Smooth muscle cell (in vitro differentiated cells): Measurements from ENCODE around the gene CXCL13. TPM values are rescaled to one million over a fixed set of nuclear protein-coding genes. Genes with fewer than 3 reads are reported as not detected.

Source experiments
- DNase-seq: peaks from one replicate; lab custom pipeline; 2025; ENCODE audit not compliant: unreplicated experiment; lab: John Stamatoyannopoulos, UW
- H2AFZ ChIP-seq: fragments of 200-600 bp; sonication (generic); 2 replicates; pipeline ENCODE4 v1.6.0; 2016; ENCODE audit warnings: antibody characterized with exemption, low read depth, mild to moderate bottlenecking
- H3F3A ChIP-seq: fragments of 200-600 bp; sonication (generic); 2 replicates; pipeline ENCODE4 v1.6.0; 2017; ENCODE audit warnings: antibody characterized with exemption, low read depth
- H3K27ac ChIP-seq: fragments of 200-600 bp; sonication (generic); 2 replicates; pipeline ENCODE4 v1.5.1; 2016; ENCODE audit warnings: low read depth, mild to moderate bottlenecking
- H3K27me3 ChIP-seq: fragments of 200-600 bp; sonication (generic); 2 replicates; pipeline ENCODE4 v1.6.1; 2016; ENCODE audit warnings: low read depth, mild to moderate bottlenecking
- H3K36me3 ChIP-seq: fragments of 200-600 bp; sonication (generic); 2 replicates; pipeline ENCODE4 v1.5.1; 2016; ENCODE audit warnings: low read depth
- H3K4me1 ChIP-seq: fragments of 200-600 bp; sonication (generic); 2 replicates; pipeline ENCODE4 v1.5.1; 2016; ENCODE audit warnings: low read depth
- H3K4me2 ChIP-seq: fragments of 200-600 bp; sonication (generic); 2 replicates; pipeline ENCODE4 v1.6.0; 2016; ENCODE audit warnings: mild to moderate bottlenecking
- H3K4me3 ChIP-seq: fragments of 200-600 bp; sonication (generic); 2 replicates; pipeline ENCODE4 v1.5.1; 2016; ENCODE audit warnings: mild to moderate bottlenecking
- H3K79me2 ChIP-seq: fragments of 200-600 bp; sonication (generic); 2 replicates; pipeline ENCODE4 v1.6.0; 2016; ENCODE audit warnings: low read depth, mild to moderate bottlenecking
- H3K9ac ChIP-seq: fragments of 200-600 bp; sonication (generic); 2 replicates; pipeline ENCODE4 v1.6.0; 2016; ENCODE audit warnings: low read depth
- H3K9me3 ChIP-seq: fragments of 200-600 bp; sonication (generic); replicated peaks from 2 replicates; pipeline ENCODE4 v1.5.1; 2016; ENCODE audit warnings: low read depth
- H4K20me1 ChIP-seq: fragments of 200-600 bp; sonication (generic); 2 replicates; pipeline ENCODE4 v1.6.0; 2016; ENCODE audit warnings: low read depth
- CTCF ChIP-seq: fragments of 200-600 bp; sonication (generic); IDR thresholded peaks from 2 replicates; pipeline ENCODE4 v1.5.1; 2017; ENCODE audit warnings: borderline replicate concordance, mild to moderate bottlenecking, antibody characterized with exemption; ENCODE audit not compliant: insufficient read depth, poor library complexity, severe bottlenecking
- WGBS: methylation state at CpG from one replicate; pipeline ENCODE4 v1.1.7; 2016; ENCODE audit warnings: low lambda C conversion rate; 5-methylcytosine and 5-hydroxymethylcytosine counted together
- polyA plus RNA-seq: library from polyadenylated mRNA; unstranded; fragments of >200 nt; fragmentation: Nextera tagmentation; extraction: Ambion mirVana; gene quantifications from 2 replicates; pipeline ENCODE4 v1.2.1, GENCODE V29; 2016
- total RNA-seq: library from RNA; depleted of rRNA; stranded (reverse); fragments of >200 nt; gene quantifications from 2 replicates; pipeline ENCODE4 v1.2.3, GENCODE V29; 2014

CXCL13 gene
- total and polyA plus RNA-seq, 2 experiments from 2014 or later: not detected

- no peaks in the 10 kb centered on the region for H3K36me3 ChIP-seq
- no peaks in the 10 kb centered on the region for H3K9me3 ChIP-seq
- H3K4me3 ChIP-seq: no peak overlapping the region
- no peak for DNase-seq
- 87% methylated on average over 7 of the region's 7 CpGs for WGBS
- H3K79me2 ChIP-seq: no peaks in the 10 kb centered on the region
- no peaks in the 10 kb centered on the region for H4K20me1 ChIP-seq
- H3K4me2 ChIP-seq: no peak overlapping the region
- H3K9ac ChIP-seq: no peak overlapping the region
- H3K27me3 ChIP-seq: no peaks in the 10 kb centered on the region
- no peaks in the 10 kb centered on the region for H3K4me1 ChIP-seq
- no peak for TF ChIP-seq CTCF
- H3K27ac ChIP-seq: no peak overlapping the region
- H2AFZ ChIP-seq: no peak overlapping the region
- no peaks in the 10 kb centered on the region for H3F3A ChIP-seq
Observed at GRCh38 chr4:77593101-77593500, 12.5 kb upstream of the CXCL13 start.

DNA sequence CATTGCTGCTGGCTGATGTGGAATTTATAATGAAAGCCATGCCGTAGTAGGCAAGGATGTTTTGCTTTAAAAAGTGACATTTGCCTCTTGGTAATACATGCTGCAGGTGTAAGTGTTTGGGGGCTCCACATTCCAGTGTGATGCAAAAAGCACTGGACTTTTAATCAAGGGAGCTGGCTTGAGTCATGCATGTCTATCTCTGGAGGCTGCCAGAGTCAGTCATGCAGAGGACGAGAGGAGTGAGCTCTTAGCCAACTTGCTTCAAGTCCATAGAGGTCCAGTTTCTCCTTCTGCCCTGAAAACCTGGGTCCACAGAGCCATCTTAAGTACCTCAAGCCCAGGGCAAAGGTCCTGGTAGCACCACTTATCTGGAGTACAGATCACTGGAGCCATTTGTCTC is 11.6 kb upstream of the CXCL13 start:
- Histone ChIP-seq H3F3A (no peaks in the 10 kb centered on the region), H3K27me3 (no peaks in the 10 kb centered on the region), H3K4me1 (no peaks in the 10 kb centered on the region), H2AFZ (no peak overlapping the region), H4K20me1 (no peaks in the 10 kb centered on the region), H3K27ac (no peak overlapping the region), H3K4me3 (no peak overlapping the region), H3K36me3 (no peaks in the 10 kb centered on the region), H3K9me3 (no peaks in the 10 kb centered on the region), H3K79me2 (no peaks in the 10 kb centered on the region), H3K4me2 (no peak overlapping the region), H3K9ac (no peak overlapping the region)
- no peak for DNase-seq
- 61% methylated on average over 2 of the region's 2 CpGs for WGBS
- no peak for TF ChIP-seq CTCF

DNA sequence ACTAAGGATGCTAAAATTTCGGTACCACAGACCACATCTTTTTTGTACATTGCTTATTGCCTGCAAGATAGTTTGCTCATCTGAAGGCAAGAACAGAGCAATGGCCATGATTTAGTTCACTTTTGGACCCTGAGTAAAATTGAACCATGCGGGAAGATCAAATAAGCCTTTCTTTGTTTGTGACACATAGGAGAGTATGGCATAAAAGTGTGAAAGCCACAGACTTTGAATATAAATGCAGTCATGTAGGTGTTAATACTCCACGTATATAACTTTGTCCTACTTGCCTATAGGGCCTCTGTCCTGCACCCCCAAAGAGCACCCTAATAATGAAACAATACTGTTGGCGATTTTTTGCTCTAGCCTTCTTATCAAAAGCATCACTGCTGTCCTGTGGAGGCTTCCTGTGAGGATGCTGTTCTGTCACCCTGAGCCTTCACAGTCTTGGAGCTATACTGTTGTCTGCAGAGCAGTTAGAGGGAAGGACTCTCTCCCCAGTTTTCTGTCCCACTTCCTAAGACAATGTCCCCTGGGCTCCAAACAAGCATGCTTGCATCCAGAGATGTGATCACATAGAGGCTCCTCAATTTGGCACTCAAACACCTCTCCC is 10.2 kb upstream of the CXCL13 start:
- H4K20me1 ChIP-seq: no peaks in the 10 kb centered on the region
- no peak for DNase-seq
- H3K4me1 ChIP-seq: no peaks in the 10 kb centered on the region
- H3K36me3 ChIP-seq: no peaks in the 10 kb centered on the region
- H3K27ac ChIP-seq: no peak overlapping the region
- WGBS: 80% methylated on average over 4 of the region's 4 CpGs
- H3K4me3 ChIP-seq: no peak overlapping the region
- no peaks in the 10 kb centered on the region for H3K9me3 ChIP-seq
- no peak overlapping the region for H3K4me2 ChIP-seq
- H3K79me2 ChIP-seq: no peaks in the 10 kb centered on the region
- H2AFZ ChIP-seq: no peak overlapping the region
- H3K27me3 ChIP-seq: no peaks in the 10 kb centered on the region
- H3K9ac ChIP-seq: no peak overlapping the region
- no peak for TF ChIP-seq CTCF
- no peaks in the 10 kb centered on the region for H3F3A ChIP-seq

DNA sequence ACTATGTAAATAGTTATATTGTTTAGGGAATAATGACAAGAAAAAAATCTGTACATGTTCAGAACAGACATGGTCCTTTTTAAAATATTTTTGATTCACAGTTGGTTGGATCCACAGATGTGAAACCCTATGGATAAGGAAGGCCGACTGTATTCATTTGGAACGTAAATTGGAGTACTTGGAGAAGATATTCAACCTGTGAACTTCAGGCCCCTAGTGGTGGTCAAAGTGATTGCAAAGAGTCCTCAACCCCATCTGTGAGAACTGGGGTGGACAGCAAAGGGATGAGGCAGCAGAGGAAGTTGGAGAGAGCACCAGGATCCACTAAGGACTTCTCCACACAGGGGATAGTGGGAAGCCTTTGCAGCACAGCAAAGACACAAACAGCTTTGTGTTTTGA is 6.2 kb upstream of the CXCL13 start:
- no peak overlapping the region for H3K4me2 ChIP-seq
- DNase-seq: no peak
- no peak overlapping the region for H3K27ac ChIP-seq
- H3K9ac ChIP-seq: no peak overlapping the region
- H2AFZ ChIP-seq: no peak overlapping the region
- 32% methylated on average over 2 of the region's 2 CpGs for WGBS
- H3K36me3 ChIP-seq: no peaks in the 10 kb centered on the region
- no peaks in the 10 kb centered on the region for H3K9me3 ChIP-seq
- no peaks in the 10 kb centered on the region for H3K4me1 ChIP-seq
- H3K4me3 ChIP-seq: no peak overlapping the region
- no peaks in the 10 kb centered on the region for H4K20me1 ChIP-seq
- no peaks in the 10 kb centered on the region for H3F3A ChIP-seq
- H3K27me3 ChIP-seq: peaks cover 19% of the 10 kb centered on the region
- TF ChIP-seq CTCF: peak; percentile 56
- no peaks in the 10 kb centered on the region for H3K79me2 ChIP-seq
